Measurements from ENCODE around the gene ITPRID1. TPM values are rescaled to one million over a fixed set of nuclear protein-coding genes. Genes with fewer than 3 reads are reported as not detected.
"Not testable (repeated sequence)": the region's sequence is repeated elsewhere in the genome, so short reads cannot be mapped to it uniquely, and the experiment has no call there.

The ITPRID1 gene
- total and polyA plus RNA-seq, 10 donors: not detected

DNA sequence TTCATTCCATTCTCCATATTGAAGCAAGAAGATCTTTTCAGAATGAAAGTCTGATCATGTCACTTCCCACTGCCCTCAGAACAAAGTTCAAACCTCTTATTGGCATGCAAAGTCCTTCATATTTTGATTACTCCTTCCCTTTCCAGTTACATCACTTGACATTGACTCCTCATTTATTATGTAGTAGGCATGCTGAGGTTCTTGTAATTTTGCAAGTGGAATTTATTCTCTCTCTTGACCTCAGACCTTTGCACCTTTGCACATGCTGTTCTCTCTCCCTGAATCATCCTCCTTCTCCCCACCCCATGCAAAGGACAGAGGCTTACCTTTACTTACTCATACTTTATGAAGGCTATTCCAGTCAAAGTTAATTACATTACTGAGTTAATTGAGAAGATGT lies 13.0 kb downstream of the ITPRID1 start:
- Histone ChIP-seq H3K36me3 (no peaks in the 10 kb centered on the region), H3K4me1 (no peaks in the 10 kb centered on the region), H3K27ac (no peak overlapping the region), H3K9me3 (no peaks in the 10 kb centered on the region), H3K4me3 (no peak overlapping the region), H3K27me3 (replicated peaks in 1 of 7) (no peaks in the 10 kb centered on the region)
- TF ChIP-seq, protein P1, sequence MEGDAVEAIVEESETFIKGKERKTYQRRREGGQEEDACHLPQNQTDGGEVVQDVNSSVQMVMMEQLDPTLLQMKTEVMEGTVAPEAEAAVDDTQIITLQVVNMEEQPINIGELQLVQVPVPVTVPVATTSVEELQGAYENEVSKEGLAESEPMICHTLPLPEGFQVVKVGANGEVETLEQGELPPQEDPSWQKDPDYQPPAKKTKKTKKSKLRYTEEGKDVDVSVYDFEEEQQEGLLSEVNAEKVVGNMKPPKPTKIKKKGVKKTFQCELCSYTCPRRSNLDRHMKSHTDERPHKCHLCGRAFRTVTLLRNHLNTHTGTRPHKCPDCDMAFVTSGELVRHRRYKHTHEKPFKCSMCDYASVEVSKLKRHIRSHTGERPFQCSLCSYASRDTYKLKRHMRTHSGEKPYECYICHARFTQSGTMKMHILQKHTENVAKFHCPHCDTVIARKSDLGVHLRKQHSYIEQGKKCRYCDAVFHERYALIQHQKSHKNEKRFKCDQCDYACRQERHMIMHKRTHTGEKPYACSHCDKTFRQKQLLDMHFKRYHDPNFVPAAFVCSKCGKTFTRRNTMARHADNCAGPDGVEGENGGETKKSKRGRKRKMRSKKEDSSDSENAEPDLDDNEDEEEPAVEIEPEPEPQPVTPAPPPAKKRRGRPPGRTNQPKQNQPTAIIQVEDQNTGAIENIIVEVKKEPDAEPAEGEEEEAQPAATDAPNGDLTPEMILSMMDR (IDR thresholded peaks at IDR 0.05 in 8 of 11, conservative IDR thresholded peaks at IDR 0.05 in 3 of 11): no peak
- TF ChIP-seq POLR2AphosphoS5 (IDR thresholded peaks at IDR 0.05) (no peak), POLR2A (IDR thresholded peaks at IDR 0.05) (no peak)
- no peak for DNase-seq
- intact Hi-C loops (cut with DNase I; ENCODE audit: low total_unique reads): no loop called here

DNA sequence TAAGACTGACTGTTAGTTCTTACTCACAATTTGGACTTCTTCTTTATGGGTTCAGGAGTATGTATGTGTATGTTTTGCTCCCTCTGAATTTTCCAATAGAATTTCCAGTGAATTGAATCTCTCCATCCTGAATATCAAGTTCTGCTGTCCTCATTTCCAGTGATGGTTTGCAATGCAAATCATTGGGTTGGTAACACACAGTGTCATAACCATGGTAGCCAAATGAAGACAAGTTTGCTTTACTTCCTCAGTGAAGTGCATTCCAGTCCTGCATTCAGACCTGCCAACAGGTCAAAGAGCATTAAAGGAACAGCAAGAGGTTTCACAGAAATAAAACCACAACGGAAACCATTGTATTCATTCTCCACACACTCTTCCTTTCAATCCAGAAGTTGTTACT lies 15.2 kb downstream of the ITPRID1 start:
- no peak for DNase-seq
- H3K36me3 ChIP-seq: no peaks in the 10 kb centered on the region
- H3K27ac ChIP-seq: no peak overlapping the region
- TF ChIP-seq POLR2AphosphoS5 (IDR thresholded peaks at IDR 0.05) (no peak), POLR2A (IDR thresholded peaks at IDR 0.05) (no peak)
- TF ChIP-seq, protein P1 (IDR thresholded peaks at IDR 0.05 in 8 of 11, conservative IDR thresholded peaks at IDR 0.05 in 3 of 11): no peak
- WGBS, 5 donors: 55 to 88% (median 75%) methylated on average over 1 of the region's 1 CpG
- H3K27me3 ChIP-seq (replicated peaks in 1 of 7): no peaks in the 10 kb centered on the region
- no peaks in the 10 kb centered on the region for H3K9me3 ChIP-seq
- no peaks in the 10 kb centered on the region for H3K4me1 ChIP-seq
- intact Hi-C loops (cut with DNase I; ENCODE audit: low total_unique reads): no loop called here
- H3K4me3 ChIP-seq: no peak overlapping the region

DNA sequence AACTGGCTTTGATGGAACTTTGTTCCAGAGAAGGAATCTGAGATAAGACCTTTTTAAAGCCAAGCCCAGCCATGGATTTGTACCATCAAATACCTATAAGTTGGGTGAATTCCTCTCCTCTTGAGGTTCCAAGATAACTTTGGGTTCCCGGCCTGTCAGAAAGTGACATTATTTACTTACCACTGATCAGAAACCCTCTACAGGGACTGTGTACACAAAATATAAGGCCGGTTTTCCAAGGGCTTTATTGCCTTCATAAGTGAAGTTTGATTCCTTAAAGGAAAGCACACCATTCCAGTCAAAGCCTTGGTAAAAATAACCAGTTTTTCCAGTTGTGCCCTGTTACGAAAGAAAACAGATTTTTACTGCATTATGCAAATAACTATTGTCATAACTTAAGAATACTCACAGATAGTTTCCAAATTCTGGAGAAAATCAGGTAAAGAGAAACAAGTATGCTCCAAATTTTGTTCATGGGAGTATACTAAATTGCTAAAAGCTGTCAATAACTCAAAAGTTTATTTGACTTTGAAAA lies 26.8 kb downstream of the ITPRID1 start:
- H3K27ac ChIP-seq; H3K36me3 ChIP-seq; H3K27me3 ChIP-seq (replicated peaks in 1 of 7); H3K9me3 ChIP-seq; H3K4me1 ChIP-seq; H3K4me3 ChIP-seq; DNase-seq; intact Hi-C loops (cut with DNase I; ENCODE audit: low total_unique reads): not testable (repeated sequence)
- 58 to 70% (median 64%) methylated on average over 3 of the region's 3 CpGs for WGBS, 5 donors

DNA sequence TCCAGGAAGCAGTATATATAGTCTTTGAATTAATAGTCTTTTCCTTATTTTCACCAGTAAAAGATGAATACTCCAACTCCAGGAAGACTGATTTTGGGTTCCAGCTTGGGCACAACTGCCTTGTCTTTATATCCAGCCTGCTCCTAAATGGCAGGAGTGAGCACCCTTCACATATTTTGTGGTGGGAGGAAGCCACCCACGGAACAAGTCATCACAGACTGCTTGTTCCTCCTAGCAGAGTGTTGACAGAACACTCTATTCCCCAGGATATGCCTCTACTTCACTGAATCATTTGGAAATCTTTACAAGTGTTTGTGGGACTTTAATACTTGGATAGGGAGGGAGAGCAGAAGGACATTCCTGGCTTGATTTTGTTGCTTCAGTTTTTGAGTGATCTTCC lies 31.7 kb downstream of the ITPRID1 start:
- Histone ChIP-seq H3K36me3 (no peaks in the 10 kb centered on the region), H3K27me3 (replicated peaks in 1 of 7) (no peaks in the 10 kb centered on the region), H3K27ac (no peak overlapping the region), H3K4me3 (no peak overlapping the region), H3K4me1 (no peaks in the 10 kb centered on the region), H3K9me3 (no peaks in the 10 kb centered on the region)
- WGBS, 5 donors: 45 to 60% (median 53%) methylated on average over 1 of the region's 1 CpG
- no peak for DNase-seq
- intact Hi-C loops (cut with DNase I; ENCODE audit: low total_unique reads): no loop called here
- TF ChIP-seq POLR2A (IDR thresholded peaks at IDR 0.05) (no peak), POLR2AphosphoS5 (IDR thresholded peaks at IDR 0.05) (no peak)
- TF ChIP-seq, protein P1 (IDR thresholded peaks at IDR 0.05 in 8 of 11, conservative IDR thresholded peaks at IDR 0.05 in 3 of 11): no peak

DNA sequence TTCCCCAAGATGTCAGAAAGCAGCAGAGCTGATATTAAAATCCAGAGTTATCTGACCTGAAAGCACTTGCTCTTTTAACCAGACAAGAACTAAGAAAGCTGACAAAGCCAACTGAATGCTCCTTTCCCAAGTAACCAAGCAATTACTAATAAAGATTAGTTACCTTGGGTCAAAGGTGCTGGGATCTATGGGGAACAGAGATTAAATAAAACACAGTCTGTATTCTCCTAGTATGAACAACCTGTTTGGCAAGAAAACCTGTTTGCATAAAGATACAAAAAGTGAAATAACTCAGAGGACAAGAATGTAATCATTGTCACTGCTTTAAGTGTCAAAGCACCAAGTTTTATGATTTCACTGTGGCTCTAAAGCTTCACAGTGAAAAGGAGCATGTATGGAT lies 35.7 kb downstream of the ITPRID1 start:
- Histone ChIP-seq H3K27me3 (replicated peaks in 1 of 7) (no peaks in the 10 kb centered on the region), H3K36me3 (no peaks in the 10 kb centered on the region), H3K4me1 (no peaks in the 10 kb centered on the region), H3K9me3 (no peaks in the 10 kb centered on the region), H3K4me3 (no peak overlapping the region), H3K27ac (no peak overlapping the region)
- no peak for TF ChIP-seq POLR2A (IDR thresholded peaks at IDR 0.05)
- TF ChIP-seq, protein P1 (IDR thresholded peaks at IDR 0.05 in 8 of 11, conservative IDR thresholded peaks at IDR 0.05 in 3 of 11): no peak
- no peak for TF ChIP-seq POLR2AphosphoS5 (IDR thresholded peaks at IDR 0.05)
- intact Hi-C loops (cut with DNase I; ENCODE audit: low total_unique reads): no loop called here
- DNase-seq: no peak
